ENCODE measurements around the gene CPNE8. TPM values are rescaled to one million over a fixed set of nuclear protein-coding genes. Genes with fewer than 3 reads are reported as not detected.
"Not testable (repeated sequence)": the region's sequence is repeated elsewhere in the genome, so short reads cannot be mapped to it uniquely, and the experiment has no call there.

Gene CPNE8
- total RNA-seq, 2 experiments from 2014 or later = 1.3 to 1.6 TPM

GRCh38 chr12:38746744-38747143 is 158.6 kb downstream of the CPNE8 start:
- POLR2A ChIA-PET = no interaction called here
- Mint-ChIP-seq H3K9me3 (ENCODE audit: insufficient read depth) (peaks cover 7% of the 10 kb centered on the region), H3K4me3 (no peak overlapping the region), H3K27me3 (ENCODE audit: low read depth) (no peaks in the 10 kb centered on the region), H3K36me3 (ENCODE audit: low read depth) (no peaks in the 10 kb centered on the region), H3K4me1 (ENCODE audit: low read depth) (no peaks in the 10 kb centered on the region), H3K27ac (no peak overlapping the region)
- no peak for ATAC-seq
- CTCF ChIA-PET = no interaction called here
- no peak for DNase-seq

- CTCF ChIA-PET = no interaction called here
- DNase-seq (no peak), ATAC-seq (no peak)
- no peak overlapping the region for H3K4me3 Mint-ChIP-seq
- H3K36me3 Mint-ChIP-seq (ENCODE audit: low read depth) = no peaks in the 10 kb centered on the region
- H3K4me1 Mint-ChIP-seq (ENCODE audit: low read depth) = no peaks in the 10 kb centered on the region
- H3K9me3 Mint-ChIP-seq (ENCODE audit: insufficient read depth) = peaks cover 7% of the 10 kb centered on the region
- POLR2A ChIA-PET = no interaction called here
- H3K27me3 Mint-ChIP-seq (ENCODE audit: low read depth) = no peaks in the 10 kb centered on the region
- no peak overlapping the region for H3K27ac Mint-ChIP-seq
Observed at GRCh38 chr12:38745601-38746000, 159.8 kb downstream of the CPNE8 start.

GRCh38 chr12:38744041-38744440 is 161.3 kb downstream of the CPNE8 start:
- ChIA-PET POLR2A (no interaction called here), CTCF (no interaction called here)
- DNase-seq = no peak
- Mint-ChIP-seq H3K4me1 (ENCODE audit: low read depth) (no peaks in the 10 kb centered on the region), H3K27ac (no peak overlapping the region), H3K27me3 (ENCODE audit: low read depth) (no peaks in the 10 kb centered on the region), H3K36me3 (ENCODE audit: low read depth) (no peaks in the 10 kb centered on the region), H3K4me3 (no peak overlapping the region), H3K9me3 (ENCODE audit: insufficient read depth) (peaks cover under 1% of the 10 kb centered on the region)
- no peak for ATAC-seq

- ATAC-seq; H3K27me3 Mint-ChIP-seq (ENCODE audit: low read depth); POLR2A ChIA-PET; CTCF ChIA-PET; H3K27ac Mint-ChIP-seq; H3K4me1 Mint-ChIP-seq (ENCODE audit: low read depth); H3K36me3 Mint-ChIP-seq (ENCODE audit: low read depth); H3K4me3 Mint-ChIP-seq; H3K9me3 Mint-ChIP-seq (ENCODE audit: insufficient read depth); DNase-seq: not testable (repeated sequence)
Observed at GRCh38 chr12:38742496-38742895, 162.9 kb downstream of the CPNE8 start.

GRCh38 chr12:38736821-38737220 is 168.6 kb downstream of the CPNE8 start:
- Mint-ChIP-seq H3K27me3 (ENCODE audit: low read depth) (no peaks in the 10 kb centered on the region), H3K36me3 (ENCODE audit: low read depth) (no peaks in the 10 kb centered on the region), H3K27ac (no peak overlapping the region), H3K4me1 (ENCODE audit: low read depth) (no peaks in the 10 kb centered on the region), H3K9me3 (ENCODE audit: insufficient read depth) (no peaks in the 10 kb centered on the region), H3K4me3 (no peak overlapping the region)
- ChIA-PET POLR2A (no interaction called here), CTCF (no interaction called here)
- DNase-seq = no peak
- no peak for ATAC-seq

GRCh38 chr12:38732761-38733160 is 172.6 kb downstream of the CPNE8 start:
- Mint-ChIP-seq H3K27me3 (ENCODE audit: low read depth) (no peaks in the 10 kb centered on the region), H3K4me3 (no peak overlapping the region), H3K9me3 (ENCODE audit: insufficient read depth) (peaks cover 3% of the 10 kb centered on the region), H3K4me1 (ENCODE audit: low read depth) (no peaks in the 10 kb centered on the region), H3K36me3 (ENCODE audit: low read depth) (no peaks in the 10 kb centered on the region), H3K27ac (no peak overlapping the region)
- ChIA-PET CTCF (no interaction called here), POLR2A (no interaction called here)
- DNase-seq (no peak), ATAC-seq (no peak)

GRCh38 chr12:38728894-38729293 is 176.5 kb downstream of the CPNE8 start:
- no peak overlapping the region for H3K27ac Mint-ChIP-seq
- DNase-seq (no peak), ATAC-seq (no peak)
- no peaks in the 10 kb centered on the region for H3K36me3 Mint-ChIP-seq (ENCODE audit: low read depth)
- peaks cover 3% of the 10 kb centered on the region for H3K9me3 Mint-ChIP-seq (ENCODE audit: insufficient read depth)
- ChIA-PET POLR2A (no interaction called here), CTCF (no interaction called here)
- H3K4me3 Mint-ChIP-seq = no peak overlapping the region
- H3K4me1 Mint-ChIP-seq (ENCODE audit: low read depth) = no peaks in the 10 kb centered on the region
- H3K27me3 Mint-ChIP-seq (ENCODE audit: low read depth) = no peaks in the 10 kb centered on the region

- no peak for ATAC-seq
- H3K27ac Mint-ChIP-seq = no peak overlapping the region
- no peak for DNase-seq
- ChIA-PET CTCF (no interaction called here), POLR2A (no interaction called here)
- no peak overlapping the region for H3K4me3 Mint-ChIP-seq
- no peaks in the 10 kb centered on the region for H3K36me3 Mint-ChIP-seq (ENCODE audit: low read depth)
- no peaks in the 10 kb centered on the region for H3K27me3 Mint-ChIP-seq (ENCODE audit: low read depth)
- no peaks in the 10 kb centered on the region for H3K4me1 Mint-ChIP-seq (ENCODE audit: low read depth)
- no peaks in the 10 kb centered on the region for H3K9me3 Mint-ChIP-seq (ENCODE audit: insufficient read depth)
Observed at GRCh38 chr12:38721611-38722252, 183.7 kb downstream of the CPNE8 start.

GRCh38 chr12:38720661-38721060 is 184.7 kb downstream of the CPNE8 start:
- no peaks in the 10 kb centered on the region for H3K4me1 Mint-ChIP-seq (ENCODE audit: low read depth)
- ATAC-seq = no peak
- H3K9me3 Mint-ChIP-seq (ENCODE audit: insufficient read depth) = no peaks in the 10 kb centered on the region
- DNase-seq = no peak
- ChIA-PET CTCF (no interaction called here), POLR2A (no interaction called here)
- H3K4me3 Mint-ChIP-seq = no peak overlapping the region
- H3K36me3 Mint-ChIP-seq (ENCODE audit: low read depth) = no peaks in the 10 kb centered on the region
- no peak overlapping the region for H3K27ac Mint-ChIP-seq
- no peaks in the 10 kb centered on the region for H3K27me3 Mint-ChIP-seq (ENCODE audit: low read depth)

- no peaks in the 10 kb centered on the region for H3K9me3 Mint-ChIP-seq (ENCODE audit: insufficient read depth)
- CTCF ChIA-PET = no interaction called here
- no peak overlapping the region for H3K27ac Mint-ChIP-seq
- DNase-seq (no peak), ATAC-seq (no peak)
- H3K4me1 Mint-ChIP-seq (ENCODE audit: low read depth) = no peaks in the 10 kb centered on the region
- H3K27me3 Mint-ChIP-seq (ENCODE audit: low read depth) = no peaks in the 10 kb centered on the region
- POLR2A ChIA-PET = no interaction called here
- no peak overlapping the region for H3K4me3 Mint-ChIP-seq
- H3K36me3 Mint-ChIP-seq (ENCODE audit: low read depth) = no peaks in the 10 kb centered on the region
Observed at GRCh38 chr12:38713294-38713693, 192.1 kb downstream of the CPNE8 start.

GRCh38 chr12:38711054-38711453 is 194.3 kb downstream of the CPNE8 start:
- DNase-seq (no peak), ATAC-seq (no peak)
- no peaks in the 10 kb centered on the region for H3K27me3 Mint-ChIP-seq (ENCODE audit: low read depth)
- no peak overlapping the region for H3K27ac Mint-ChIP-seq
- ChIA-PET POLR2A (no interaction called here), CTCF (no interaction called here)
- no peaks in the 10 kb centered on the region for H3K36me3 Mint-ChIP-seq (ENCODE audit: low read depth)
- H3K4me3 Mint-ChIP-seq = no peak overlapping the region
- no peaks in the 10 kb centered on the region for H3K4me1 Mint-ChIP-seq (ENCODE audit: low read depth)
- H3K9me3 Mint-ChIP-seq (ENCODE audit: insufficient read depth) = no peaks in the 10 kb centered on the region

GRCh38 chr12:38708466-38708865 is 196.9 kb downstream of the CPNE8 start:
- ChIA-PET POLR2A (no interaction called here), CTCF (no interaction called here)
- Mint-ChIP-seq H3K27me3 (ENCODE audit: low read depth) (no peaks in the 10 kb centered on the region), H3K9me3 (ENCODE audit: insufficient read depth) (no peaks in the 10 kb centered on the region), H3K4me3 (no peak overlapping the region), H3K4me1 (ENCODE audit: low read depth) (no peaks in the 10 kb centered on the region), H3K27ac (no peak overlapping the region), H3K36me3 (ENCODE audit: low read depth) (no peaks in the 10 kb centered on the region)
- ATAC-seq = no peak
- no peak for DNase-seq

- H3K27me3 Mint-ChIP-seq (ENCODE audit: low read depth) = no peaks in the 10 kb centered on the region
- no peaks in the 10 kb centered on the region for H3K4me1 Mint-ChIP-seq (ENCODE audit: low read depth)
- ChIA-PET CTCF (no interaction called here), POLR2A (no interaction called here)
- H3K9me3 Mint-ChIP-seq (ENCODE audit: insufficient read depth) = no peaks in the 10 kb centered on the region
- H3K27ac Mint-ChIP-seq = no peak overlapping the region
- DNase-seq = no peak
- H3K36me3 Mint-ChIP-seq (ENCODE audit: low read depth) = no peaks in the 10 kb centered on the region
- ATAC-seq = no peak
- no peak overlapping the region for H3K4me3 Mint-ChIP-seq
Observed at GRCh38 chr12:38707648-38708047, 197.7 kb downstream of the CPNE8 start.

Measured in activated CD8-positive, alpha-beta T cell treated with anti-CD3 and anti-CD28 coated beads, Interleukin-2, amount 10 ng/mL, durations not matched to agents 7 days and 5 days (primary cell).